Keratinocyte (primary cell): Measurements from ENCODE around the gene CD59. TPM values are rescaled to one million over a fixed set of nuclear protein-coding genes. Genes with fewer than 3 reads are reported as not detected.

Experiments
- DNase-seq: peaks from one replicate; pipeline ENCODE4 v3.0.0-alpha.2; 2011; ENCODE audit warnings: low read depth, missing footprints, low spot score
- FAIRE-seq: peaks from 2 replicates; lab custom pipeline; 2011; peaks lifted over from hg19 to GRCh38; lab: Jason Lieb, UNC
- H2AFZ ChIP-seq: 2 replicates; pipeline ENCODE4 v1.6.0; 2012; ENCODE audit warnings: low read length, control low read depth, inconsistent platforms; ENCODE audit not compliant: control insufficient read depth
- H3K27ac ChIP-seq: 2 replicates; pipeline ENCODE4 v1.5.1; 2011; ENCODE audit warnings: low read length; ENCODE audit not compliant: control insufficient read depth, insufficient read depth
- H3K27me3 ChIP-seq: 3 replicates; pipeline ENCODE4 v1.6.0; 2011; ENCODE audit warnings: low read length; ENCODE audit not compliant: control insufficient read depth, insufficient read depth; ENCODE audit errors: extremely low read depth
- H3K36me3 ChIP-seq, 2 experiments: 2 replicates in 1 of 2; 3 replicates in 1 of 2; pipeline ENCODE4 v1.5.1; 2011; ENCODE audit warnings: low read length in 2 of 2, mild to moderate bottlenecking in 1 of 2; ENCODE audit not compliant: control insufficient read depth in 2 of 2, insufficient read depth in 2 of 2; ENCODE audit errors: extremely low read depth in 1 of 2
- H3K4me1 ChIP-seq: 3 replicates; pipeline ENCODE4 v1.5.1; 2011; ENCODE audit warnings: low read length; ENCODE audit not compliant: control insufficient read depth, insufficient read depth; ENCODE audit errors: extremely low read depth
- H3K4me2 ChIP-seq: 3 replicates; pipeline ENCODE4 v1.6.0; 2011; ENCODE audit warnings: low read depth, low read length; ENCODE audit not compliant: control insufficient read depth, insufficient read depth; ENCODE audit errors: extremely low read depth
- H3K4me3 ChIP-seq, 3 experiments: fragments of 200-600 bp in 1 of 3; sonication (generic) in 1 of 3; 2 replicates in 2 of 3; 3 replicates in 1 of 3; pipeline ENCODE4 v1.5.1; 2011 to 2016; ENCODE audit warnings: low read length in 3 of 3, mild to moderate bottlenecking in 3 of 3, control low read depth in 2 of 3, inconsistent platforms in 1 of 3, low read depth in 1 of 3, mixed read lengths in 1 of 3, mixed run types in 1 of 3, moderate library complexity in 1 of 3; ENCODE audit not compliant: control insufficient read depth in 2 of 3, insufficient read depth in 2 of 3; ENCODE audit errors: extremely low read depth in 1 of 3
- H3K79me2 ChIP-seq: 2 replicates; pipeline ENCODE4 v1.6.0; 2012; ENCODE audit warnings: low read length; ENCODE audit not compliant: control insufficient read depth, insufficient read depth
- H3K9ac ChIP-seq: 3 replicates; pipeline ENCODE4 v1.6.0; 2011; ENCODE audit warnings: low read length; ENCODE audit not compliant: control insufficient read depth, insufficient read depth; ENCODE audit errors: extremely low read depth
- H3K9me1 ChIP-seq: 3 replicates; pipeline ENCODE4 v1.6.0; 2011; ENCODE audit warnings: low read length; ENCODE audit not compliant: control insufficient read depth, insufficient read depth; ENCODE audit errors: extremely low read depth
- H3K9me3 ChIP-seq: 2 replicates; pipeline ENCODE4 v1.5.1; 2012; ENCODE audit warnings: low read depth, low read length; ENCODE audit not compliant: control insufficient read depth
- H4K20me1 ChIP-seq: 3 replicates; pipeline ENCODE4 v1.6.0; 2011; ENCODE audit warnings: low read length; ENCODE audit not compliant: control insufficient read depth, insufficient read depth; ENCODE audit errors: extremely low read depth
- EZH2 ChIP-seq: IDR thresholded peaks from one replicate; pipeline ENCODE4 v1.6.1; 2012; ENCODE audit warnings: inconsistent platforms, mild to moderate bottlenecking, low read length, moderate library complexity
- dilution Hi-C: fragments of 300-500 bp; cut with MboI; formaldehyde crosslinking; loops from one replicate; pipeline ENCODE4 v1.7.0; 2020; ENCODE audit warnings: low sequenced_read_pairs; ENCODE audit not compliant: extremely low pct_ligation_motif_present
- polyA plus RNA-seq, 5 experiments: library from polyadenylated mRNA; depleted of rRNA in 3 of 5; stranded (reverse) in 3 of 5; stranded (forward) in 1 of 5; unstranded in 1 of 5; fragments of >200 nt; gene quantifications; 1 replicate in 1 of 5; 2 replicates in 3 of 5; 3 replicates in 1 of 5; pipeline versions ENCODE4 v1.2.1 to v1.2.3, GENCODE V29; 2011 to 2012; ENCODE audit warnings: missing spikeins in 2 of 5, low read depth in 1 of 5, low replicate concordance in 1 of 5
- TF ChIP-seq, protein P1 (sequence below), 3 experiments: IDR thresholded peaks in 1 of 3; conservative IDR thresholded peaks in 1 of 3; optimal IDR thresholded peaks in 1 of 3; 2 replicates in 2 of 3; 3 replicates in 1 of 3; pipeline versions ENCODE3 to v1.5.1; 2011; ENCODE audit warnings: low read length in 3 of 3, mild to moderate bottlenecking in 3 of 3, moderate library complexity in 2 of 3, control low read depth in 1 of 3, inconsistent platforms in 1 of 3; ENCODE audit not compliant: insufficient read depth in 2 of 3; ENCODE audit errors: extremely low read depth in 1 of 3

CD59 gene
- polyA plus RNA-seq, 1 donor (not counting 4 experiments of a cell fraction or from before 2014, with no cell fraction given): 1,349 TPM

DNA sequence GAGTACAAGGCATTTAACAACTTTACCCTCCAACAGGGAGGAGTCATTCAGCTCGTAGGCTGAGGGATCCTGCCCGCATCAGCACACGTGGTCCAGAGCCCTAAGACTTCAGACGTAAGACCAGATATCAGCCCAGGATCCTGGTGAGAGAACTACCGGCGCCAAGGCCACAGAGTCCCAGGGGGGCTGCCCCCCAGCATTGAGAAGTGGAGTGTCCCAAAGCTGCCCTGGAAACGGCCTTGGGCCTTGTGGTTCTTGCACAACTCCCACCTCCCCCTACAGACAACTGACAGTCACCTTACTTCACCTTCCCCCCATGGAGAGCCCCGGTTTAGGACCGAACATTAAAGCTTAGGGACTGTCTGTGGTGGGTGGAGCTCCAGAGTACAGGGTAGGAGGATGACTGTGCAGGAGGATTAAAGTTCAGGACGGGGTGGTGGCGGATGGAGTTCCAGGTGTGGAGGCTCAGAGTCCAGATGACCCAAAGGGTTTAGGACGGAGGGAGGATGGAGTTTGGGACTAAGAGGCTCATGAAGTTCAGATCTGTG lies 36.6 kb downstream of the CD59 start:
- no peak for DNase-seq
- Histone ChIP-seq H3K4me1 (peaks cover 73% of the 10 kb centered on the region), H2AFZ (no peak overlapping the region), H3K4me3 (no peak overlapping the region), H3K9ac (no peak overlapping the region), H3K36me3 (peaks cover 0 to 3% of the 10 kb centered on the region in 2 experiments), H3K9me3 (no peaks in the 10 kb centered on the region), H3K79me2 (no peaks in the 10 kb centered on the region), H3K27ac (peak overlapping the region; percentile 39), H3K27me3 (no peaks in the 10 kb centered on the region), H3K9me1 (no peaks in the 10 kb centered on the region), H3K4me2 (peak overlapping the region; percentile 13), H4K20me1 (no peaks in the 10 kb centered on the region)
- no peak for FAIRE-seq
- TF ChIP-seq, protein P1, sequence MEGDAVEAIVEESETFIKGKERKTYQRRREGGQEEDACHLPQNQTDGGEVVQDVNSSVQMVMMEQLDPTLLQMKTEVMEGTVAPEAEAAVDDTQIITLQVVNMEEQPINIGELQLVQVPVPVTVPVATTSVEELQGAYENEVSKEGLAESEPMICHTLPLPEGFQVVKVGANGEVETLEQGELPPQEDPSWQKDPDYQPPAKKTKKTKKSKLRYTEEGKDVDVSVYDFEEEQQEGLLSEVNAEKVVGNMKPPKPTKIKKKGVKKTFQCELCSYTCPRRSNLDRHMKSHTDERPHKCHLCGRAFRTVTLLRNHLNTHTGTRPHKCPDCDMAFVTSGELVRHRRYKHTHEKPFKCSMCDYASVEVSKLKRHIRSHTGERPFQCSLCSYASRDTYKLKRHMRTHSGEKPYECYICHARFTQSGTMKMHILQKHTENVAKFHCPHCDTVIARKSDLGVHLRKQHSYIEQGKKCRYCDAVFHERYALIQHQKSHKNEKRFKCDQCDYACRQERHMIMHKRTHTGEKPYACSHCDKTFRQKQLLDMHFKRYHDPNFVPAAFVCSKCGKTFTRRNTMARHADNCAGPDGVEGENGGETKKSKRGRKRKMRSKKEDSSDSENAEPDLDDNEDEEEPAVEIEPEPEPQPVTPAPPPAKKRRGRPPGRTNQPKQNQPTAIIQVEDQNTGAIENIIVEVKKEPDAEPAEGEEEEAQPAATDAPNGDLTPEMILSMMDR (optimal IDR thresholded peaks at IDR 0.05 in 1 of 3, IDR thresholded peaks at IDR 0.05 in 1 of 3, conservative IDR thresholded peaks at IDR 0.05 in 1 of 3; ENCODE audit: extremely low read depth in 1 of 3, insufficient read depth in 2 of 3, low read length in 3 of 3): no peak
- TF ChIP-seq EZH2: no peak
- dilution Hi-C loops: no loop called here

DNA sequence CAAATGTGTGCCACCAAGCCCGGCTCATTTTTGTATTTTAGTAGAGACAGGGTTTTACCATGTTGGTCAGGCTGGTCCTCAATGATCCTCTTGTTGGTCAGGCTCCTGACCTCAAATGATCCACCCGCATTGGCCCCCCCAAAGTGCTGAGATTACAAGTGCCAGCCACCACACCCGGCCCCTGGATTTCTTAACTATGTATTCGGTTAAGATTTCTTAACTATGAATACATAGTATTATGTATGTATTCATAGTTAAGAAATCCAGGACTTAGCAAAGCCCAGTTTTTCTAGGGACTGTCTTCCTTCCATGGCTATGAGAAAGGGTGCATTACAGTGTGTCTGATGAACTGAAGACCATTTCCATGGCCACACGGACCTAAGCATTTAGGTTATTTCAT lies 37.3 kb downstream of the CD59 start:
- H3K27ac ChIP-seq: no peak overlapping the region

More for the DNA sequence above, 37.3 kb downstream of the CD59 start:
- DNase-seq (no peak), FAIRE-seq (no peak)
- no peaks in the 10 kb centered on the region for H3K79me2 ChIP-seq
- H3K9me3 ChIP-seq: no peaks in the 10 kb centered on the region
- H3K27me3 ChIP-seq: no peaks in the 10 kb centered on the region
- peaks cover 69% of the 10 kb centered on the region for H3K4me1 ChIP-seq
- no peak overlapping the region for H3K9ac ChIP-seq
- no peaks in the 10 kb centered on the region for H4K20me1 ChIP-seq
- no peak overlapping the region for H3K4me2 ChIP-seq
- H3K9me1 ChIP-seq: no peaks in the 10 kb centered on the region
- TF ChIP-seq EZH2: no peak
- TF ChIP-seq, protein P1 (optimal IDR thresholded peaks at IDR 0.05 in 1 of 3, IDR thresholded peaks at IDR 0.05 in 1 of 3, conservative IDR thresholded peaks at IDR 0.05 in 1 of 3; ENCODE audit: extremely low read depth in 1 of 3, insufficient read depth in 2 of 3, low read length in 3 of 3): no peak
- H3K4me3 ChIP-seq: no peak overlapping the region
- peaks cover 0 to 2% of the 10 kb centered on the region in 2 experiments for H3K36me3 ChIP-seq
- no peak overlapping the region for H2AFZ ChIP-seq
- dilution Hi-C loops: no loop called here
